Muscle layer of duodenum (tissue), 2 donors: ENCODE data around the gene CDC42.

Experiments used
- H3K27ac ChIP-seq: one replicate; pipeline ENCODE4 v1.7.0; 2013; ENCODE audit warnings: mild to moderate bottlenecking, low read length
- H3K27me3 ChIP-seq: one replicate; pipeline ENCODE4 v1.7.0; 2013; ENCODE audit warnings: low read depth, mild to moderate bottlenecking, control low read depth, low read length
- H3K36me3 ChIP-seq, 2 donors: one replicate each; pipeline ENCODE4 v1.7.0; 2013; ENCODE audit warnings: low read length in 2 of 2, control low read depth in 1 of 2, mild to moderate bottlenecking in 1 of 2; ENCODE audit not compliant: insufficient read depth in 2 of 2, control insufficient read depth in 1 of 2
- H3K4me1 ChIP-seq, 2 donors: one replicate each; pipeline ENCODE4 v1.7.0; 2013; ENCODE audit warnings: low read length in 2 of 2, mild to moderate bottlenecking in 2 of 2, control low read depth in 1 of 2, moderate library complexity in 1 of 2; ENCODE audit not compliant: insufficient read depth in 2 of 2, control insufficient read depth in 1 of 2
- H3K4me3 ChIP-seq, 2 donors: one replicate each; pipeline ENCODE4 v1.7.0; 2013; ENCODE audit warnings: low read length in 2 of 2, low read depth in 1 of 2, mild to moderate bottlenecking in 1 of 2
- H3K9me3 ChIP-seq, 2 donors: one replicate each; pipeline ENCODE4 v1.7.0; 2013; ENCODE audit warnings: low read length in 2 of 2, control low read depth in 1 of 2, mild to moderate bottlenecking in 1 of 2; ENCODE audit not compliant: control insufficient read depth in 1 of 2
- donor health status: healthy.

CDC42 gene

DNA sequence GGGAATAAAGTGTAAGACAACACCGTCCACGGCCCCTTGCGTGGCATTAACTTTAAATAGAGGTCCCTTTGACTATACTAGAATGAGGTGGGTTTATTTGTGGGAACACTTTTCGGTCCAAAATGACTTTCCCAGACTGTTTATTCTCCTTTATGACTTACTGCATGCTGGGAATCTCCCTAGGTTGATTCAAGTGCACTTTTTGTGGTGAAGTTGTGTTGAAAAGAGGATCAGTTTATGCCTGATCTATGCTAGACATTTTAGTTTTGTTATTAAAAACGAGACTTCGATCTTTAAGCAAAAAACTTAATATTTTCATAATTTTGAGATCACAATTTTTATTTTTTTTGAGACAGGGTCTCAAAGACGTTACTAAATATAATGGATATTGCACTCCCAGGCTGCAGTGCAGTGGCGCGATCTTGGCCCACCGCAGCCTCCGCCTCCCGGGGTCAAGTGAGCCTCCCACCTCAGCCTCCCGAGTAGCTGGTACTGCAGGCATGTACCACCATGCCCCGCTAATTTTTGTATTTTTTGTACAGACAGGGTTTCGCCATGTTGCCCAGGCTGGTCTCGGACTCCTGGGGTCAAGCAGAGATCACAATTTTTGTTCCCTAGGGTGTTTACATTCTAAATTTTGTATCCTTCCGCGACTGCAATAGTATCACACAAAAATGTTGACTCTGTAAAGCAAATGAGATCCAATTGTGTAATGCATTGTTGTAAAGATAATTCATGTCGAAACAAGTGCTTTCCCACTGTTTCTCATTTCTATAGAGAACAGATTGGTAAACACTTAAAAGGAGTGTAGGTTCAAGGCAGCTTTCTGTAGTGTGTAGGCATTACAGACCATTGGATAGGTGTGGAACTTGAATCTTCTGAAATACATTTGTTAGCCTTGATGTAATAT lies 1.6 kb downstream of the CDC42 start:
- Histone ChIP-seq H3K4me1 (peaks cover 25 to 44% of the 10 kb centered on the region in 2 donors), H3K27ac (peak overlapping the region; percentile 91), H3K9me3 (no peaks in the 10 kb centered on the region), H3K27me3 (no peaks in the 10 kb centered on the region), H3K36me3 (no peaks in the 10 kb centered on the region), H3K4me3 (peak overlapping the region; percentile 79 to 94)

- Histone ChIP-seq H3K27me3 (no peaks in the 10 kb centered on the region), H3K27ac (peak overlapping the region; percentile 40), H3K36me3 (no peaks in the 10 kb centered on the region), H3K9me3 (no peaks in the 10 kb centered on the region), H3K4me3 (peak overlapping the region in 1 of 2 donors; percentile 8), H3K4me1 (peaks cover 26 to 51% of the 10 kb centered on the region in 2 donors)
Measured at GRCh38 chr1:22055463-22055862, 3.0 kb downstream of the CDC42 start.

DNA sequence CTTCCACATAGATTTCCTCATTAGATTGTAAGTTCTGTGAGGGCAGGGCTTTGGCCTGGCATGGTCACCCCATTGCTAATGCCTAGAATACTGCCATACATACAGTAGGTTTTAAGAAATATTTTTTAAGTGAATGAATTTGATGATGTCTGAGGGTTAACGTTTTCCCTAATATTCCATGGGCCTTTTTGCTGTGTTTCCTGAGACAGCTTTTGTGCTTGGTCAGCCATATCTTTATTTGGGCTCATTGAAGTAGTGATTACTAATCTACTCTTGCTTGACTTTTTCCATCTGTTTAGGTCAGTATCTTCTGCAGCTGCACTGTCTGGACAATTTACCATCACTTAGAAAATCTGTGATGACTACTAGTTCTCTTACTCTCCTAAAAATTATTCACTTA lies 3.5 kb downstream of the CDC42 start:
- Histone ChIP-seq H3K9me3 (no peaks in the 10 kb centered on the region), H3K27ac (peak overlapping the region; percentile 40), H3K4me3 (peak overlapping the region in 1 of 2 donors; percentile 8), H3K4me1 (peaks cover 29 to 54% of the 10 kb centered on the region in 2 donors), H3K27me3 (no peaks in the 10 kb centered on the region), H3K36me3 (no peaks in the 10 kb centered on the region)

DNA sequence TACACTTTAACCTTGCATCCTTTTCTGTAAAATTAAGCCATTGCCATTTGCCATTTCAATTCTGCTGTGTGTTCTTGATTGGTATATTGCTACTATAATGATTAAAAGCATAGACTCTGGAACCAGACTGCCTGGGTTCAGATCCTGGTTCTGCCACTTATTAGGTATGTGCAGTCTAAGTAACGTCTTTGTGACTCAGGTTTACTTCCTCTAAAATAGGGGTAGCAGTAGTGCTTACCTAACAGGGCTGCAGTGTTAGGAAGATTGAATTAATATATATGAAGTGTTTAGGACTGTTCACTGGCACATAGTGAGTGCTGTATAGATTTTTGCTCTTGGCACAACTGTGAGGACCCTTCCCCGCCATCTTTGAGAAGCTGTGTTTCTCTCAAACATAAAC lies 4.4 kb downstream of the CDC42 start:
- H3K27me3 ChIP-seq: no peaks in the 10 kb centered on the region
- H3K27ac ChIP-seq: no peak overlapping the region
- H3K9me3 ChIP-seq: no peaks in the 10 kb centered on the region
- H3K4me3 ChIP-seq: no peak overlapping the region
- peaks cover 29 to 60% of the 10 kb centered on the region in 2 donors for H3K4me1 ChIP-seq
- H3K36me3 ChIP-seq: no peaks in the 10 kb centered on the region

DNA sequence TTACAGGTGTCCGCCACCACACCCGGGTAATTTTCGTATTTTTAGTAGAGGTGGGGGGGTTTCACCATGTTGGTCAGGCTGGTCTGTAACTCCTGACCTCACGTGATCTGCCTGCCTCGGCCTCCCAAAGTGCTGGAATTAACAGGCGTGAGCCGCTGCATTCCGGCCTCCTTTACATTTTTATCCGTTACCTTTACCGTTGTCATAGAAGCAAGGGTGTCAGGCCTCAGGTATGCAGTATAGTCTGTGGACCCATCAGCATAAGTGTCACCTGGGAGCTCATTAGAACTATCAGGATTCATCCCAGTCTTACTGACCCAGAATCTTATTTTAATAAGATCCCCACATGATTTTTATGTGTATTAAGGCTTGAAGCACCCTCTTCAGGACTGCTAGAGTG lies 5.4 kb downstream of the CDC42 start:
- no peaks in the 10 kb centered on the region for H3K9me3 ChIP-seq
- H3K27ac ChIP-seq: no peak overlapping the region
- no peaks in the 10 kb centered on the region for H3K36me3 ChIP-seq
- no peak overlapping the region for H3K4me3 ChIP-seq
- no peaks in the 10 kb centered on the region for H3K27me3 ChIP-seq
- peaks cover 29 to 65% of the 10 kb centered on the region in 2 donors for H3K4me1 ChIP-seq

- Histone ChIP-seq H3K27ac (no peak overlapping the region), H3K4me3 (no peak overlapping the region), H3K36me3 (peaks cover 0 to 6% of the 10 kb centered on the region in 2 donors), H3K27me3 (no peaks in the 10 kb centered on the region), H3K4me1 (peaks cover 9 to 81% of the 10 kb centered on the region in 2 donors), H3K9me3 (no peaks in the 10 kb centered on the region)
Measured at GRCh38 chr1:22064751-22065402, 12.4 kb downstream of the CDC42 start.

DNA sequence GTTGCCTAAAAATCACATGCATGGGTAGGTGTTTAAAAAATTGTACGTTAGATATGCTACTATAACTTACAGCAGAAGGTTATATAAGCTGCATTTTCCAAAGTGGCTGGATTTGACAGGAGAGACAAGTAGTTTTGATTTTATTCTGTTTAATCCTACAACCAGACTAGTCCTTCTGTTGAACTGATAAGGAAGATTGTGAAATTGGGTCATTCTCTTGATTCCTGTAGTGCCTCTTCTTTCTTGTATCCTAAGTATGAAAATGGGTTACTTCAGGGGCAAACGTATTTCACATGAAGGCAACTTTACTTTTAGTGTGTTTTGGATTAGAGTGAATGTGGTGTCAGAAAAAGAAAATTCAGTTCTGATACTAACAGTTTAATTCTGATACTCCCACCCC lies 19.0 kb downstream of the CDC42 start:
- H3K4me1 ChIP-seq: peaks cover 10 to 68% of the 10 kb centered on the region in 2 donors
- H3K4me3 ChIP-seq: no peak overlapping the region
- no peaks in the 10 kb centered on the region for H3K27me3 ChIP-seq
- no peak overlapping the region for H3K27ac ChIP-seq
- H3K36me3 ChIP-seq: peaks cover 0 to 7% of the 10 kb centered on the region in 2 donors
- no peaks in the 10 kb centered on the region for H3K9me3 ChIP-seq

DNA sequence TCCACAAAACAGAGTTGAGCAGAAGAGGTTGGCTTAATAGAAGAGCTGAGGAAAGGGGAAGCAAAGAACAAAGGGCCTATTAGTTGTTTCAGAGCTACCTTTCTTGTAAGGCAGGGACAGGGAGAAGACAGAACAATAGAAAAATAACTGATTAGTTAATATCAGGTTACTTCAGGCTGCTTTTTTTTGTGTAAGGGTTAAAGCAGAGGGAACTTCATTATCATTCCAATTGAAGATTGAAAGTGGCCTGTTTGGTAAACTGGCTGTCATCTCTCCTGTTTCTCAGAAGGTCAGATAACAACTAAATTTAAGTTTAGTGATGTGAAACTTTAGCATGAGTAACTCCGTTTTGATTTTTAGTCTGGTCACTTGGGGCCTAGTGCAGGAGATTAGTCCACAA lies 22.3 kb downstream of the CDC42 start:
- no peaks in the 10 kb centered on the region for H3K27me3 ChIP-seq
- peaks cover 10 to 62% of the 10 kb centered on the region in 2 donors for H3K4me1 ChIP-seq
- H3K27ac ChIP-seq: peak overlapping the region; percentile 11
- peaks cover 4 to 18% of the 10 kb centered on the region in 2 donors for H3K36me3 ChIP-seq
- no peaks in the 10 kb centered on the region for H3K9me3 ChIP-seq
- H3K4me3 ChIP-seq: no peak overlapping the region

DNA sequence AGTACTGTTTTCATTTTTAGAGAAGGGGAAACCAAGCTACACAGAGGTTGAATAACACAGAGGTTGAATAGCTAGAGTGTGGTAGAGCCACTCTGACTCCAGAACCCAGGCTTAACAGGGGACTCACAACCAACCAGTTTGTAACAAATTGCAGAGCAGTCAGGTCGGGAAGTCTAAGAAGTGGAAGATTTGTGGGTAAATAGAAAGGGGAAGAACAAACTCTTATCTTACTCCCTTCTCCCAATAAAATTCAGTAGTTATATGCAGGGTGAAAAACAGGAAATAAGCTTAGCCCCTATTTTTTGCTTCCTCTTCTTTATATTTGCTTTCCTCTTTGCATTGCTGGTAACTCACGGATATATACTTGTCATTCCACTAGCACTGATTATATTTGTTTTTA lies 23.2 kb downstream of the CDC42 start:
- H3K27ac ChIP-seq: no peak overlapping the region

GRCh38 chr1:22076346-22076745 lies 23.8 kb downstream of the CDC42 start:
- no peak overlapping the region for H3K4me3 ChIP-seq
- peaks cover 7 to 21% of the 10 kb centered on the region in 2 donors for H3K36me3 ChIP-seq
- H3K4me1 ChIP-seq: peaks cover 10 to 68% of the 10 kb centered on the region in 2 donors
- no peaks in the 10 kb centered on the region for H3K27me3 ChIP-seq
- H3K27ac ChIP-seq: no peak overlapping the region
- no peaks in the 10 kb centered on the region for H3K9me3 ChIP-seq

More for the DNA sequence above, 23.2 kb downstream of the CDC42 start:
- peaks cover 7 to 20% of the 10 kb centered on the region in 2 donors for H3K36me3 ChIP-seq
- H3K4me3 ChIP-seq: no peak overlapping the region
- H3K4me1 ChIP-seq: peaks cover 10 to 62% of the 10 kb centered on the region in 2 donors
- H3K27me3 ChIP-seq: no peaks in the 10 kb centered on the region
- H3K9me3 ChIP-seq: no peaks in the 10 kb centered on the region

DNA sequence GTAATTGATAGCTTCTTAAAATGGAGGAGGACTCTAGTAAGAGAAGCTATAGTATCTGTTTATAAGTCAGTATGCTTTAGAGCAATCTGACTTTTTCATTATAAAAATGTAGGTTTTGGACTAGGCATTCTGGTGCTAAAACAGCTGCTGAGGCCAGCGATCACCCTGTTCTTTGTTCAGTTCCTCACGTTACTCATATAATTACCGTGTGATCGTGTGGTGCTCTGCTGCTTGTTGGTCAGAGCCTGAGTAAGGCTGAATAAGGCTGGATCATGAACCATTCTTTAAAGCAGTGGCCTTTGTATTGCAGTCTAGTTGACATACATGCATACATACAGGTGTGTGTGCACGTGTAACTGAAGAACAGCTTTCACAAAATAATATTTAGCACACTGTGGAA lies 25.2 kb downstream of the CDC42 start:
- Histone ChIP-seq H3K36me3 (peaks cover 7 to 32% of the 10 kb centered on the region in 2 donors), H3K27ac (no peak overlapping the region), H3K9me3 (no peaks in the 10 kb centered on the region), H3K4me1 (peaks cover 16 to 74% of the 10 kb centered on the region in 2 donors), H3K4me3 (no peak overlapping the region), H3K27me3 (no peaks in the 10 kb centered on the region)
